Endothelial cell (in vitro differentiated cells): ENCODE measurements around the gene MGST3. TPM values are rescaled to one million over a fixed set of nuclear protein-coding genes. Genes with fewer than 3 reads are reported as not detected.
"Not testable (repeated sequence)": the region's sequence is repeated elsewhere in the genome, so short reads cannot be mapped to it uniquely, and the experiment has no call there.

ENCODE experiments used
- DNase-seq: peaks from one replicate; pipeline ENCODE4 v3.0.0; 2021; ENCODE audit warnings: low spot score
- H3K27ac Mint-ChIP-seq: one replicate; pipeline ENCODE4 v1.8.0; 2021; ENCODE audit warnings: mixed read lengths, inconsistent platforms; ENCODE audit not compliant: unreplicated experiment
- H3K27me3 Mint-ChIP-seq: one replicate; pipeline ENCODE4 v1.8.0; 2021; ENCODE audit warnings: mild to moderate bottlenecking, moderate library complexity, mixed read lengths, inconsistent platforms; ENCODE audit not compliant: unreplicated experiment
- H3K36me3 Mint-ChIP-seq: one replicate; pipeline ENCODE4 v1.8.0; 2021; ENCODE audit warnings: mild to moderate bottlenecking, low read depth, mixed read lengths, inconsistent platforms; ENCODE audit not compliant: unreplicated experiment
- H3K4me1 Mint-ChIP-seq: one replicate; pipeline ENCODE4 v1.8.0; 2021; ENCODE audit warnings: mild to moderate bottlenecking, mixed read lengths, inconsistent platforms; ENCODE audit not compliant: unreplicated experiment
- H3K4me3 Mint-ChIP-seq: one replicate; pipeline ENCODE4 v1.8.0; 2021; ENCODE audit warnings: mild to moderate bottlenecking, mixed read lengths, inconsistent platforms; ENCODE audit not compliant: unreplicated experiment
- H3K9me3 Mint-ChIP-seq: one replicate; pipeline ENCODE4 v1.8.0; 2021; ENCODE audit warnings: mixed read lengths, inconsistent platforms; ENCODE audit not compliant: unreplicated experiment
- CTCF ChIP-seq: fragments of 200-600 bp; sonication (generic); IDR thresholded peaks from one replicate; pipeline ENCODE4 v1.5.0; 2021; ENCODE audit warnings: antibody characterized with exemption; ENCODE audit not compliant: unreplicated experiment
- total RNA-seq: library from RNA; stranded (reverse); fragmentation: NEBNext Ultra II Directional; extraction: Animal tissue kit (Norgen Biotek cat#: 25700); gene quantifications from one replicate; pipeline ENCODE4 v1.2.1, GENCODE V29; 2021; ENCODE audit not compliant: unreplicated experiment

MGST3 gene
- total RNA-seq, 1 donor from 2014 or later = 156 TPM

GRCh38 chr1:165605246-165605645, 25.8 kb upstream of the MGST3 start:
- Mint-ChIP-seq H3K4me1 (no peaks in the 10 kb centered on the region), H3K27me3 (no peaks in the 10 kb centered on the region), H3K27ac (no peak overlapping the region), H3K9me3 (peaks cover 5% of the 10 kb centered on the region), H3K36me3 (no peaks in the 10 kb centered on the region), H3K4me3 (no peak overlapping the region)
- no peak for TF ChIP-seq CTCF
- DNase-seq = no peak

GRCh38 chr1:165606676-165607075, 24.4 kb upstream of the MGST3 start:
- not testable (repeated sequence) for H3K27ac Mint-ChIP-seq, H3K4me1 Mint-ChIP-seq, H3K36me3 Mint-ChIP-seq

GRCh38 chr1:165610866-165611265, 20.2 kb upstream of the MGST3 start:
- Mint-ChIP-seq H3K4me3 (no peak overlapping the region), H3K36me3 (no peaks in the 10 kb centered on the region), H3K9me3 (no peaks in the 10 kb centered on the region), H3K27me3 (no peaks in the 10 kb centered on the region), H3K27ac (no peak overlapping the region), H3K4me1 (peaks cover 3% of the 10 kb centered on the region)
- no peak for TF ChIP-seq CTCF
- DNase-seq = no peak

More at GRCh38 chr1:165606676-165607075, 24.4 kb upstream of the MGST3 start:
- not testable (repeated sequence) for H3K9me3 Mint-ChIP-seq, DNase-seq, H3K27me3 Mint-ChIP-seq, H3K4me3 Mint-ChIP-seq

- Mint-ChIP-seq H3K27me3 (no peaks in the 10 kb centered on the region), H3K4me1 (peaks cover 3% of the 10 kb centered on the region), H3K4me3 (no peak overlapping the region), H3K27ac (no peak overlapping the region), H3K36me3 (no peaks in the 10 kb centered on the region), H3K9me3 (no peaks in the 10 kb centered on the region)
- TF ChIP-seq CTCF = no peak
- DNase-seq = no peak
Observed at GRCh38 chr1:165612062-165612461, 19.0 kb upstream of the MGST3 start.

GRCh38 chr1:165616054-165616612, 14.9 kb upstream of the MGST3 start:
- no peak overlapping the region for H3K27ac Mint-ChIP-seq
- no peaks in the 10 kb centered on the region for H3K4me1 Mint-ChIP-seq
- H3K36me3 Mint-ChIP-seq = no peaks in the 10 kb centered on the region
- no peaks in the 10 kb centered on the region for H3K27me3 Mint-ChIP-seq
- no peaks in the 10 kb centered on the region for H3K9me3 Mint-ChIP-seq
- DNase-seq = no peak
- no peak overlapping the region for H3K4me3 Mint-ChIP-seq
- TF ChIP-seq CTCF = no peak
